ENCODE results near the gene SYT11. TPM values are rescaled to one million over a fixed set of nuclear protein-coding genes. Genes with fewer than 3 reads are reported as not detected.
A peak's percentile ranks its signal among the peaks of the same experiment; 100 is the strongest.

The SYT11 gene
- total RNA-seq, 4 donors from 2014 or later: 1.7 to 4.0 (median 3.5) TPM

DNA sequence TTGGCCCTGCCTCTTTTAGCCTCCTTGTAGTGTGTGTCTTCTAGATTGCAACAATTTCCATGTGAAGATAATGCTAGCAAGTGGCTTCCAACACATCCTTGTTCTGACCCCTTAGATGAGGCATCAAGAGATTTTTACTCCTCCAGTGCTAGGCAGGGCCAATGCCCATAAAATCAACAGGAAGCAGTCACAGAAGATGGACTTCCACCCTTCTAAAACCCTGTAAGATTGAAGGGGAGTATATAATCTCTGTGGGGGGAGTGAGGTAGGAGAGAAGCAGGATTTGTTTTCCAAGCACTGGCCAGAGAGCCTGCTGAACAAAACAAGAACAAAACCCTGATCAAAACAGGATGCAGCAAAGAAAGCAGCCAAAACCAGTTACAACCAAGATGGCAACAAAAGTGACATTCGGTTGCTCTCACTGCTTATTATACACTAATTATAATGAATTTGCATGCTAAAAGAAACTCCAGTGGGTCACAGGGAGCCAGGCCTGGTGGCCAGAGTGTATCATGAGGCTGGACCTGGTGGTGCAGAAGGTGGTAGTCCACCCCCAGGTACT, 14.4 kb upstream of the SYT11 start:
- TF ChIP-seq, protein P1, sequence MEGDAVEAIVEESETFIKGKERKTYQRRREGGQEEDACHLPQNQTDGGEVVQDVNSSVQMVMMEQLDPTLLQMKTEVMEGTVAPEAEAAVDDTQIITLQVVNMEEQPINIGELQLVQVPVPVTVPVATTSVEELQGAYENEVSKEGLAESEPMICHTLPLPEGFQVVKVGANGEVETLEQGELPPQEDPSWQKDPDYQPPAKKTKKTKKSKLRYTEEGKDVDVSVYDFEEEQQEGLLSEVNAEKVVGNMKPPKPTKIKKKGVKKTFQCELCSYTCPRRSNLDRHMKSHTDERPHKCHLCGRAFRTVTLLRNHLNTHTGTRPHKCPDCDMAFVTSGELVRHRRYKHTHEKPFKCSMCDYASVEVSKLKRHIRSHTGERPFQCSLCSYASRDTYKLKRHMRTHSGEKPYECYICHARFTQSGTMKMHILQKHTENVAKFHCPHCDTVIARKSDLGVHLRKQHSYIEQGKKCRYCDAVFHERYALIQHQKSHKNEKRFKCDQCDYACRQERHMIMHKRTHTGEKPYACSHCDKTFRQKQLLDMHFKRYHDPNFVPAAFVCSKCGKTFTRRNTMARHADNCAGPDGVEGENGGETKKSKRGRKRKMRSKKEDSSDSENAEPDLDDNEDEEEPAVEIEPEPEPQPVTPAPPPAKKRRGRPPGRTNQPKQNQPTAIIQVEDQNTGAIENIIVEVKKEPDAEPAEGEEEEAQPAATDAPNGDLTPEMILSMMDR (IDR thresholded peaks at IDR 0.05): no peak
- no peak for TF ChIP-seq POLR2A (IDR thresholded peaks at IDR 0.05)
- 75 to 79% methylated on average over 1 of the region's 1 CpG for WGBS, 2 donors
- H3K4me3 ChIP-seq (ENCODE audit: low read depth, poor library complexity, severe bottlenecking): no peak overlapping the region
- intact Hi-C loops (cut with DNase I; ENCODE audit: low total_unique reads): no loop called here
- DNase-seq (ENCODE audit: low spot score in 2 of 2): peak in 1 of 2 donors; percentile 12

DNA sequence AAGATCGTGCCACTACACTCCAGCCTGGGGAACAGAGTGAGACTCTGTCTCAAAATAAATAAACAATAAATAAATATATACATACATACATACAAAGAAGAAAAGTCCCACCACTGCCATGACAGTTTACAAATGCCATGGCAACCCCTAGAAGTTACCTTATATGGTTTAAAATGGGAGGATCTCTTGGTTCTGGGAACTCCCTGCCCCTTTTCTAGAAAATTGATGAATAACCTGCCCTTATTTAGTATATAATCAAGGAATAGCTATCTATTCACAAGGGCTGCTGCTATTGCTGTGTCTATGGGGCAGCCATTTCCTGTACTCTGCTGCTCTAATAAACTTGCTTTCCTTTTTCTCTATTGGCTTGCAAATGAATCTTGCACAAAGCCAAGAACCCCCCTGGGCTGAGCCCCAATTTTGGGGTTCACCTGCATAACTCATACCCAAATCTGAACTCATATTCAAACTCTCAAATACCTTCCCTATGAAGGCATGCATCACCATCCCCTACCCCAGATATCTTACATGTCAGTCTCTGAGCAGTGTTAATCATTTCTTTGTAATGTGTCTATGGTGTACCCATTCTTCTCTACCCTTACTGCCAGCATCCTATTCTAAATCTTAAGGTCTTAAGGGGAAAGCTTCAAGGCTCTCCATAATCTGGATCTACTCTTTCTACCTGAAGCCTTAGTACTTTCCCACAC, 11.4 kb upstream of the SYT11 start:
- WGBS, 2 donors: 95 to 100% methylated on average over 1 of the region's 1 CpG
- H3K4me3 ChIP-seq (ENCODE audit: low read depth, poor library complexity, severe bottlenecking): no peak overlapping the region
- intact Hi-C loops (cut with DNase I; ENCODE audit: low total_unique reads): no loop called here
- no peak for TF ChIP-seq POLR2A (IDR thresholded peaks at IDR 0.05)
- TF ChIP-seq, protein P1 (IDR thresholded peaks at IDR 0.05): no peak
- no peak for DNase-seq (ENCODE audit: low spot score in 2 of 2)

DNA sequence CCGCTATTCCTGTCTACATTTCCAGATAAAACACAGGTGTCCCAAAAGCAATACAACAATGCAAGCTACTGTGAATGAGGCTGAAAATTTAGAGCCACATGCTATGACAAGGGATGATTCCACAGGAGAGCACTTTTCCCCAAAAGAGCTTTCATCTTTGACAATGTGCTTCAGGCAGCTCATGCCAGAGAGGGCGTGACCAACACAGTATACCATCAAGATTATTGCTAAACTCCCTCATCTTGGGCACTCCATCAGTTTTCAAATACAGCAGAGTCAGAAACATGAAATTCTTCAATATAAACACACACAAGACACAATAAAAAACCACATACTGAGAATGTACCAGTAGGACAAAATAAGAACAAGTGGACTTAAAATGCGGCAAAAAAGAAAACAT, 9.0 kb upstream of the SYT11 start:
- intact Hi-C loops (cut with DNase I; ENCODE audit: low total_unique reads): no loop called here
- WGBS, 2 donors: 83 to 87% methylated on average over 3 of the region's 3 CpGs
- no peak for DNase-seq (ENCODE audit: low spot score in 2 of 2)

DNA sequence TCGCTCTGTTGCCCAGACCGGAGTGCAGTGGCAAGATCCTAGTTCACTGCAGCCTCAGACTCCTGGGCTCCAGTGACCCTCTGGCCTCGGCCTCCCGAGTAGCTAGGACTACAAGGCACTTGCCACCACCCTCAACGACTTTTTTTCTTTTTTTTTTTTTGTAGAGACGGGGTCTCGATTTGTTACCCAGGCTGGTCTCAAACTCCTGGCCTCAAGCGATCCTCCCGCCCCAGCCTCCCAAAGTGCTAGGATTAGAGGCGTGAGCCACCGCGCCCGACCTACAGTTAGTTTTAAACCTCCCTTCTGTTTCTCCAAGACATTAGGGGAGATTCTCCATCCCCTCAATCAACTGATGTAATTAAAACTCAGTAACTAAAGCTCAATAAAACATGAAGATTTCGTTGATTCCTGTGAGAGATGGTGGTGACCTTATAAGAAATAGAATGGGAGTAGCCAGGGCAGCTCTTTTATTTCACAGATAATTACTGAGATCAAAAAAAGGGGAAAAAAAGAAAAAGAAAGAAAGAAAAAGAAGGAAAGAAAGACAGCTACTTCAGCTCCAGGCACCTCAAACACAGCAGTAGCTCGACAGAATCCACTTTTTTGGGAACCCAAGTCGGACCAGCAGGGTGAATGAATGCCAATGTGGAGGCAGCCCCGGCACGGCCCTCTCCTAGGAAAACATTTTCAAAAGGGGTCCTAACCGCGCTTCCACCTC, 3.0 kb upstream of the SYT11 start:
- WGBS, 2 donors: 48 to 54% methylated on average over 20 of the region's 20 CpGs
- intact Hi-C loops (cut with DNase I; ENCODE audit: low total_unique reads): no loop called here
- DNase-seq (ENCODE audit: low spot score in 2 of 2): no peak
- TF ChIP-seq, protein P1 (IDR thresholded peaks at IDR 0.05): no peak
- no peak for TF ChIP-seq POLR2A (IDR thresholded peaks at IDR 0.05)
- peak overlapping the region; percentile 60 for H3K4me3 ChIP-seq (ENCODE audit: low read depth, poor library complexity, severe bottlenecking)

More for the DNA sequence above, 9.0 kb upstream of the SYT11 start:
- H3K4me3 ChIP-seq (ENCODE audit: low read depth, poor library complexity, severe bottlenecking): no peak overlapping the region
- TF ChIP-seq POLR2A (IDR thresholded peaks at IDR 0.05): no peak
- TF ChIP-seq, protein P1 (IDR thresholded peaks at IDR 0.05): no peak

DNA sequence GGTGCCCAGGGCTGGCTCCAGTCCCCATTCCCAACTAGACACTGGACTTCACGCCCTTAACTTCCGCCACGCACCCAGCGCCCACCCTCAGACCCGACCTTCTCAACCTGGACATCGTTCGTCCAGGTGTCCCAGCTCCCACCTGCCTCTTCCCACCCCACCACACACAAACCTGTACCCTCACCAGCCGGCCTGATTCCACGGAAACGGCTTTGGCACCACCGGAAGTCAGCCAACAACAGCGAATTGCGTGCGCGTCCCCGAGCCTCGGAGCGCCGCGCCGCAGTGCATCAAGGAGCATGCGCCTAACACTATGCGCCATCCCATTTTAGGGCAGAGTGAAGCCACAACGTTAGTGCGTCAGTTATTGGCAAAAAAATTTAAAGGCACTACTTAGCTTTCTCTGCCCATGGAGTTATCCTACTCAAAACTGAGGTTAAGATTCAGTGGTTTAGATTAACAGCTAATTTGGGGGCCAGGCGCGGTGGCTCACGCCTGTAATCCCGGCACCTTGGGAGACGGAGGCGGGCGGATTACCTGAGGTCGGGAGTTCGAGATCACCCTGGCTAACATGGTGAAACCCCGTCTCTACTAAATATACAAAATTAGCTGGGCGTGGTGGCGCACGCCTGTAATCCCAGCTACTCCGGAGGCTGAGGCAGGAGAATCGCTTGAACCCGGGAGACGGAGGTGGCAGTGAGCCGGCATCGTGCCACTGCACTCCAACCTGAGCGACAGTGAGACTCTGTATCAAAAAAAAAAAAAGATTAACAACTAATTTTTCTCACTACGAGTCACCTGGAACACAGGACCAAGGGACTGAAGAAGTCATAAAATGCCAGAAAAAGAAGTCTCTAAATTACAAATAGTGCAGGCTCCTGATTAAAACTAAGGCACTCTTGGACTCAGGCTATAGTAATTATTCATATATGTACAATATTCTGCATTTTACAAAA, 2.1 kb upstream of the SYT11 start, which contains the start of gene GON4L:
GON4L (minus strand) TSS at position 240 of the 956 bp plus-strand sequence. CDS start 3,434 bp downstream, outside the sequence.
- DNase-seq (ENCODE audit: low spot score in 2 of 2): peak; percentile 86 to 97
- WGBS, 2 donors: 11 to 13% methylated on average over 45 to 46 of the region's 46 CpGs
- TF ChIP-seq POLR2A (IDR thresholded peaks at IDR 0.05): no peak
- TF ChIP-seq, protein P1 (IDR thresholded peaks at IDR 0.05): no peak
- peak within 1 kb of the TSS; percentile 60 for H3K4me3 ChIP-seq (ENCODE audit: low read depth, poor library complexity, severe bottlenecking)
- intact Hi-C loops (cut with DNase I; ENCODE audit: low total_unique reads): no loop called here

Data from lower leg skin (tissue), 4 donors.